H1 (cell line): ENCODE measurements around the gene PGP. TPM values are rescaled to one million over a fixed set of nuclear protein-coding genes. Genes with fewer than 3 reads are reported as not detected.
"Not testable (repeated sequence)": the region's sequence is repeated elsewhere in the genome, so short reads cannot be mapped to it uniquely, and the experiment has no call there.

Experiments
- CTCF ChIA-PET: fragments of 300-600 bp; sonication (Branson Sonifier 250); formaldehyde crosslinking; loops from one replicate; lab custom pipeline; 2021; ENCODE audit not compliant: partially characterized antibody; lab: Charles Lee
- POLR2A ChIA-PET: fragments of 300-600 bp; sonication (Branson Sonifier 250); formaldehyde crosslinking; loops from one replicate; lab custom pipeline; 2021; ENCODE audit warnings: inconsistent platforms; ENCODE audit not compliant: partially characterized antibody; lab: Charles Lee
- DNase-seq, 2 experiments: peaks; one replicate each; pipeline versions ENCODE4 v3.0.0 to v3.0.0-alpha.2; 2010 to 2022; ENCODE audit warnings: low spot score in 2 of 2, low read depth in 1 of 2, mixed read lengths in 1 of 2
- FAIRE-seq: peaks from 2 replicates; lab custom pipeline; 2011; peaks lifted over from hg19 to GRCh38; lab: Jason Lieb, UNC
- H2AFZ ChIP-seq: 2 replicates; pipeline ENCODE4 v1.8.1; 2012; ENCODE audit warnings: low read length, inconsistent platforms
- H2AK5ac ChIP-seq: 2 replicates; pipeline ENCODE4 v1.6.1; 2013; ENCODE audit warnings: low read depth, low read length
- H2BK120ac ChIP-seq: replicated peaks from 2 replicates; pipeline ENCODE3; 2013; ENCODE audit warnings: low read depth, low read length, inconsistent platforms
- H2BK12ac ChIP-seq: 2 replicates; pipeline ENCODE4 v1.6.1; 2013; ENCODE audit warnings: low read depth, low read length
- H2BK15ac ChIP-seq: 2 replicates; pipeline ENCODE4 v1.6.1; 2013; ENCODE audit warnings: low read length
- H2BK20ac ChIP-seq: 2 replicates; pipeline ENCODE4 v1.6.1; 2013; ENCODE audit warnings: low read length
- H2BK5ac ChIP-seq: 2 replicates; pipeline ENCODE4 v1.6.1; 2013; ENCODE audit warnings: low read depth, low read length
- H3K14ac ChIP-seq: 2 replicates; pipeline ENCODE4 v1.6.1; 2013; ENCODE audit warnings: inconsistent platforms; ENCODE audit not compliant: insufficient read length
- H3K18ac ChIP-seq: 2 replicates; pipeline ENCODE4 v1.6.1; 2013; ENCODE audit warnings: low read length; ENCODE audit errors: extremely low read depth
- H3K23ac ChIP-seq: 2 replicates; pipeline ENCODE4 v1.6.1; 2013; ENCODE audit warnings: inconsistent platforms; ENCODE audit not compliant: insufficient read length
- H3K23me2 ChIP-seq: 2 replicates; pipeline ENCODE4 v1.6.1; 2013; ENCODE audit warnings: low read depth, low read length
- H3K27ac ChIP-seq: 2 replicates; pipeline ENCODE4 v1.6.1; 2011; ENCODE audit warnings: low read depth, low read length, inconsistent platforms
- H3K27me3 ChIP-seq, 4 experiments: replicated peaks in 1 of 4; 1 replicate in 1 of 4; 2 replicates in 3 of 4; pipeline versions ENCODE4 v1.6.1 to v1.8.1; 2011 to 2013; ENCODE audit warnings: low read length in 3 of 4, mild to moderate bottlenecking in 3 of 4, inconsistent platforms in 2 of 4, mixed read lengths in 2 of 4, moderate library complexity in 1 of 4; ENCODE audit not compliant: control insufficient read depth in 3 of 4, insufficient read depth in 3 of 4; ENCODE audit errors: extremely low read depth in 1 of 4
- H3K36me3 ChIP-seq, 4 experiments: 2 replicates each; pipeline versions ENCODE4 v1.6.1 to v1.8.1; 2011 to 2013; ENCODE audit warnings: mild to moderate bottlenecking in 4 of 4, low read length in 3 of 4, moderate library complexity in 2 of 4, control low read depth in 1 of 4, inconsistent platforms in 1 of 4; ENCODE audit not compliant: insufficient read depth in 4 of 4, control insufficient read depth in 2 of 4
- H3K4ac ChIP-seq: replicated peaks from 2 replicates; pipeline ENCODE3; 2013; ENCODE audit warnings: low read length, low read depth, mixed read lengths, inconsistent platforms; ENCODE audit not compliant: insufficient read length
- H3K4me1 ChIP-seq, 4 experiments: replicated peaks in 1 of 4; 1 replicate in 1 of 4; 2 replicates in 3 of 4; pipeline versions ENCODE4 v1.6.1 to v1.8.1; 2011 to 2013; ENCODE audit warnings: low read length in 3 of 4, inconsistent platforms in 2 of 4, mixed read lengths in 1 of 4; ENCODE audit not compliant: insufficient read depth in 4 of 4, control insufficient read depth in 3 of 4
- H3K4me2 ChIP-seq, 2 experiments: 2 replicates each; pipeline versions ENCODE4 v1.6.1 to v1.8.1; 2011 to 2013; ENCODE audit warnings: low read depth in 2 of 2, low read length in 2 of 2, control low read depth in 1 of 2, inconsistent platforms in 1 of 2, mild to moderate bottlenecking in 1 of 2; ENCODE audit not compliant: insufficient read depth in 1 of 2
- H3K4me3 ChIP-seq, 4 experiments: fragments of 200-600, 300-600 bp in 1 of 4; sonication (generic), shearing (Covaris generic), sonication (Bioruptor Twin) in 1 of 4; 2 replicates each; pipeline versions ENCODE4 v1.5.1 to v1.8.1; 2011 to 2016; ENCODE audit warnings: low read length in 4 of 4, low read depth in 3 of 4, control low read depth in 2 of 4, inconsistent platforms in 2 of 4, mild to moderate bottlenecking in 2 of 4, mixed read lengths in 1 of 4, moderate library complexity in 1 of 4; ENCODE audit not compliant: insufficient read depth in 2 of 4; ENCODE audit errors: extremely low read depth in 1 of 4
- H3K56ac ChIP-seq: replicated peaks from 2 replicates; pipeline ENCODE3; 2013; ENCODE audit warnings: low read depth, mild to moderate bottlenecking, mixed read lengths, low read length, inconsistent platforms; ENCODE audit not compliant: insufficient read length
- H3K79me1 ChIP-seq: 2 replicates; pipeline ENCODE4 v1.6.1; 2013; ENCODE audit warnings: low read depth, low read length, control low read depth
- H3K79me2 ChIP-seq, 2 experiments: 2 replicates each; pipeline versions ENCODE4 v1.6.1 to v1.8.1; 2012 to 2013; ENCODE audit warnings: low read length in 2 of 2, mild to moderate bottlenecking in 2 of 2, inconsistent platforms in 1 of 2; ENCODE audit not compliant: insufficient read depth in 2 of 2, control insufficient read depth in 1 of 2
- H3K9ac ChIP-seq, 4 experiments: replicated peaks in 1 of 4; 1 replicate in 1 of 4; 2 replicates in 3 of 4; pipeline versions ENCODE4 v1.6.1 to v1.8.1; 2011 to 2013; ENCODE audit warnings: low read depth in 3 of 4, low read length in 3 of 4, control low read depth in 2 of 4, mild to moderate bottlenecking in 2 of 4, moderate library complexity in 2 of 4, inconsistent platforms in 1 of 4; ENCODE audit errors: extremely low read depth in 1 of 4
- H3K9me3 ChIP-seq, 2 experiments: 2 replicates each; pipeline versions ENCODE4 v1.6.1 to v1.8.1; 2012 to 2013; ENCODE audit warnings: mild to moderate bottlenecking in 2 of 2, moderate library complexity in 2 of 2, control low read depth in 1 of 2, inconsistent platforms in 1 of 2, low read depth in 1 of 2, low read length in 1 of 2, mixed read lengths in 1 of 2; ENCODE audit not compliant: insufficient read depth in 2 of 2
- H4K20me1 ChIP-seq, 2 experiments: replicated peaks in 1 of 2; 2 replicates each; pipeline versions ENCODE3 to v1.8.1; 2011 to 2013; ENCODE audit warnings: inconsistent platforms in 2 of 2, low read length in 2 of 2, mild to moderate bottlenecking in 1 of 2; ENCODE audit not compliant: insufficient read depth in 2 of 2, control insufficient read depth in 1 of 2
- H4K5ac ChIP-seq: 2 replicates; pipeline ENCODE4 v1.6.1; 2013; ENCODE audit warnings: low read length, low read depth, mixed read lengths, inconsistent platforms; ENCODE audit not compliant: insufficient read length
- H4K8ac ChIP-seq: 2 replicates; pipeline ENCODE4 v1.8.0; 2013; ENCODE audit warnings: mild to moderate bottlenecking, moderate library complexity, low read length, inconsistent platforms; ENCODE audit not compliant: insufficient read depth; ENCODE audit errors: extremely low read depth
- H4K91ac ChIP-seq: replicated peaks from 2 replicates; pipeline ENCODE3; 2013; ENCODE audit warnings: low read length, mixed read lengths, inconsistent platforms; ENCODE audit not compliant: insufficient read length
- WGBS, 2 experiments: shearing (Covaris generic) in 1 of 2; methylation state at CpG; one replicate each; pipeline versions ENCODE4 v1.1.6 to v1.1.7; 2013 to 2015; ENCODE audit warnings: low lambda C conversion rate in 2 of 2, mixed read lengths in 2 of 2, inconsistent platforms in 1 of 2, low coverage in 1 of 2, missing lambda C conversion rate in 1 of 2; ENCODE audit not compliant: insufficient replicate concordance in 2 of 2, insufficient coverage in 1 of 2, insufficient read length in 1 of 2; ENCODE audit errors: extremely low coverage in 1 of 2, missing lambda C conversion rate in 1 of 2; 5-methylcytosine and 5-hydroxymethylcytosine counted together
- polyA plus RNA-seq, 7 experiments: library from polyadenylated mRNA; depleted of rRNA in 3 of 7; stranded (reverse) in 5 of 7; unstranded in 2 of 7; fragments of >200 nt in 5 of 7; fragments of 200-250 nt in 2 of 7; gene quantifications; 1 replicate in 5 of 7; 2 replicates in 1 of 7; 4 replicates in 1 of 7; pipeline versions ENCODE4 v1.2.1 to v1.2.3, GENCODE V29; 2011 to 2013; ENCODE audit warnings: missing spikeins in 2 of 7, mixed read lengths in 2 of 7
- total RNA-seq: library from RNA; stranded (reverse); fragmentation: NEBNext Ultra II Directional; extraction: Animal tissue kit (Norgen Biotek cat#: 25700); gene quantifications from 2 replicates; pipeline ENCODE4 v1.2.1, GENCODE V29; 2021

The PGP gene
- total and polyA plus RNA-seq, 2 of the 8 experiments (the other 6 are each of a cell fraction or from before 2014, with no cell fraction given), result 30.9 to 55.9 TPM

DNA sequence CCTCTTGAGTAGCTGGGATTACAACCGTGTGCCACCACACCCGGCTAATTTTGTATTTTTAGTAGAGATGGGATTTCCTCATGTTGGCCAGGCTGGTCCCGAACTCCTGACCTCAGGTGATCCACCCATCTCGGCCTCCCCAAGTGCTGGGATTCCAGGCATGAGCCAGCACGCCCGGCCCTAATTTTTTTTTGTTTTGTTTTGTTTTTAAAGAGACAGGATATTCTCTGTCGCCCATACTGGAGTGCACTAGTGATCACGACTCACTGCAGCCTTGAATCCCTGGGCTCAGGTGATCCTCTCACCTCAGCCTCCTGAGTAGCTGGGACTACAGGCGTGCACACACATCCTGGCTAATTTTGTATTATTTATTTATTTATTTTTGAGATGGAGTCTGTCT is 25.7 kb upstream of the PGP start:
- not testable (repeated sequence) for H3K4me3 ChIP-seq, H3K9ac ChIP-seq, H3K23ac ChIP-seq, H2BK120ac ChIP-seq, H3K56ac ChIP-seq, DNase-seq, H3K4me2 ChIP-seq, H2BK5ac ChIP-seq, H3K79me1 ChIP-seq, H4K91ac ChIP-seq, H2AK5ac ChIP-seq, H2BK15ac ChIP-seq, H3K79me2 ChIP-seq, H4K8ac ChIP-seq, H3K27ac ChIP-seq, H3K9me3 ChIP-seq, H2AFZ ChIP-seq, H3K18ac ChIP-seq, H4K5ac ChIP-seq, FAIRE-seq, H3K14ac ChIP-seq, H2BK20ac ChIP-seq, H2BK12ac ChIP-seq, H3K4ac ChIP-seq
- CTCF ChIA-PET, result interaction anchor here (0.6 to 1.6 kb wide), 4 partner anchors 12 to 188 kb away, joined by 3 to 6 read pairs (median 3); partner anchors contain the start of gene ECI1
- 91% methylated on average over 9 of the region's 9 CpGs; no CpG with 5 or more reads in 1 of the 2 experiments for WGBS, 2 experiments
- POLR2A ChIA-PET, result interaction anchor here (0.6 to 8.6 kb wide), 5 partner anchors 8 to 232 kb away, joined by 3 to 181 read pairs (median 4); partner anchors contain the start of genes ECI1 and PGP
- peaks cover 4 to 20% (median 16%) of the 10 kb centered on the region in 4 experiments; a peak in 6 of 7 replicates for H3K27me3 ChIP-seq
- H3K36me3 ChIP-seq, result peaks cover 10 to 32% (median 18%) of the 10 kb centered on the region in 4 experiments; a peak in 7 of 8 replicates
- H4K20me1 ChIP-seq, result peaks cover 4 to 20% of the 10 kb centered on the region in 2 experiments
- H3K4me1 ChIP-seq, result peaks cover 0 to 19% (median 10%) of the 10 kb centered on the region in 4 experiments; a peak in 5 of 7 replicates
- peaks cover 16% of the 10 kb centered on the region; the same call in 1 of the 2 replicates for H3K23me2 ChIP-seq
